H9 (cell line): ENCODE measurements around the gene DISC1. TPM values are rescaled to one million over a fixed set of nuclear protein-coding genes. Genes with fewer than 3 reads are reported as not detected.

Source experiments
- DNase-seq: peaks from one replicate; pipeline ENCODE4 v3.0.0-alpha.2; 2017
- H2AFZ ChIP-seq: one replicate; pipeline ENCODE4 v1.6.1; 2013; ENCODE audit warnings: mild to moderate bottlenecking, low read length, control low read depth, moderate library complexity
- H2AK5ac ChIP-seq: 2 replicates; pipeline ENCODE4 v1.6.1; 2013; ENCODE audit warnings: low read length, control low read depth, mixed read lengths; ENCODE audit not compliant: insufficient read length
- H2BK120ac ChIP-seq: one replicate; pipeline ENCODE4 v1.6.1; 2013; ENCODE audit warnings: low read depth, mild to moderate bottlenecking, low read length, control low read depth, inconsistent platforms; ENCODE audit not compliant: poor library complexity, severe bottlenecking
- H2BK12ac ChIP-seq: 2 replicates; pipeline ENCODE4 v1.6.1; 2013; ENCODE audit warnings: low read length, control low read depth, mixed read lengths, low read depth; ENCODE audit not compliant: insufficient read length
- H2BK15ac ChIP-seq: 2 replicates; pipeline ENCODE4 v1.6.1; 2013; ENCODE audit warnings: low read depth, low read length, control low read depth
- H2BK20ac ChIP-seq: one replicate; pipeline ENCODE4 v1.6.1; 2013; ENCODE audit warnings: low read depth, mild to moderate bottlenecking, low read length, control low read depth, inconsistent platforms; ENCODE audit not compliant: poor library complexity, severe bottlenecking
- H2BK5ac ChIP-seq: 2 replicates; pipeline ENCODE4 v1.6.1; 2013; ENCODE audit warnings: low read length, control low read depth, mixed read lengths; ENCODE audit not compliant: insufficient read length
- H3K14ac ChIP-seq: 2 replicates; pipeline ENCODE4 v1.6.1; 2013; ENCODE audit warnings: low read length, control low read depth; ENCODE audit not compliant: insufficient read depth
- H3K18ac ChIP-seq: 2 replicates; pipeline ENCODE4 v1.6.1; 2013; ENCODE audit warnings: low read depth, mild to moderate bottlenecking, mixed read lengths, low read length, control low read depth; ENCODE audit not compliant: insufficient read length
- H3K23ac ChIP-seq: 2 replicates; pipeline ENCODE4 v1.6.1; 2013; ENCODE audit warnings: low read length, control low read depth, mixed read lengths, low read depth; ENCODE audit not compliant: insufficient read length
- H3K23me2 ChIP-seq: 2 replicates; pipeline ENCODE4 v1.6.1; 2013; ENCODE audit warnings: low read depth, mild to moderate bottlenecking, mixed read lengths, low read length, control low read depth; ENCODE audit not compliant: insufficient read length, poor library complexity, severe bottlenecking
- H3K27ac ChIP-seq: 2 replicates; pipeline ENCODE4 v1.5.1; 2013; ENCODE audit warnings: low read length, control low read depth, mixed read lengths, low read depth; ENCODE audit not compliant: insufficient read length
- H3K27me3 ChIP-seq: 2 replicates; pipeline ENCODE4 v1.6.1; 2013; ENCODE audit warnings: low read length, control low read depth, inconsistent platforms; ENCODE audit not compliant: insufficient read depth
- H3K4ac ChIP-seq: 2 replicates; pipeline ENCODE4 v1.6.1; 2013; ENCODE audit warnings: low read depth, mild to moderate bottlenecking, control low read depth, inconsistent platforms, low read length, moderate library complexity
- H3K4me1 ChIP-seq: 2 replicates; pipeline ENCODE4 v1.6.1; 2013; ENCODE audit warnings: low read length, control low read depth, inconsistent platforms; ENCODE audit not compliant: insufficient read depth
- H3K4me2 ChIP-seq: 2 replicates; pipeline ENCODE4 v1.6.1; 2013; ENCODE audit warnings: low read length, control low read depth, mixed read lengths; ENCODE audit not compliant: insufficient read length, insufficient read depth
- H3K56ac ChIP-seq: 2 replicates; pipeline ENCODE4 v1.6.1; 2013; ENCODE audit warnings: low read depth, mild to moderate bottlenecking, mixed read lengths, low read length, control low read depth; ENCODE audit not compliant: insufficient read length
- H3K79me1 ChIP-seq: 2 replicates; pipeline ENCODE4 v1.6.1; 2013; ENCODE audit warnings: low read depth, mild to moderate bottlenecking, moderate library complexity, low read length, control low read depth, inconsistent platforms; ENCODE audit not compliant: insufficient read depth, poor library complexity, severe bottlenecking
- H3K79me2 ChIP-seq: 2 replicates; pipeline ENCODE4 v1.6.1; 2013; ENCODE audit warnings: low read length, control low read depth, inconsistent platforms; ENCODE audit not compliant: insufficient read depth
- H3K9ac ChIP-seq: 2 replicates; pipeline ENCODE4 v1.6.1; 2013; ENCODE audit warnings: low read length, control low read depth, mixed read lengths; ENCODE audit not compliant: insufficient read length; ENCODE audit errors: extremely low read depth
- H3K9me3 ChIP-seq: one replicate; pipeline ENCODE4 v1.6.1; 2013; ENCODE audit warnings: low read depth, low read length, inconsistent platforms; ENCODE audit not compliant: control insufficient read depth
- H3T11ph ChIP-seq: one replicate; pipeline ENCODE4 v1.6.1; 2013; ENCODE audit warnings: mild to moderate bottlenecking, low read length, control low read depth, inconsistent platforms
- H4K20me1 ChIP-seq: one replicate; pipeline ENCODE4 v1.6.1; 2013; ENCODE audit not compliant: control insufficient read depth, insufficient read length, insufficient read depth
- H4K5ac ChIP-seq: 2 replicates; pipeline ENCODE4 v1.6.1; 2013; ENCODE audit warnings: low read depth, mild to moderate bottlenecking, mixed read lengths, low read length, control low read depth; ENCODE audit not compliant: insufficient read length
- H4K8ac ChIP-seq: replicated peaks from 2 replicates; pipeline ENCODE4 v1.6.1; 2013; ENCODE audit warnings: low read length, control low read depth, mixed read lengths, low read depth; ENCODE audit not compliant: insufficient read length
- H4K91ac ChIP-seq: 2 replicates; pipeline ENCODE4 v1.6.1; 2013; ENCODE audit warnings: low read depth, mild to moderate bottlenecking, moderate library complexity, mixed read lengths, low read length, control low read depth; ENCODE audit not compliant: insufficient read length
- H3K27ac Mint-ChIP-seq, 3 experiments: 2 replicates in 2 of 3; 3 replicates in 1 of 3; pipeline ENCODE4 v1.8.0; 2020 to 2021; ENCODE audit warnings: mixed read lengths in 3 of 3, mild to moderate bottlenecking in 1 of 3, moderate library complexity in 1 of 3
- H3K27me3 Mint-ChIP-seq: 2 replicates; pipeline ENCODE4 v1.8.0; 2021; ENCODE audit warnings: low read depth, mild to moderate bottlenecking, moderate library complexity, mixed read lengths
- H3K36me3 Mint-ChIP-seq, 3 experiments: 2 replicates in 2 of 3; 3 replicates in 1 of 3; pipeline ENCODE4 v1.8.0; 2020 to 2021; ENCODE audit warnings: low read depth in 3 of 3, mixed read lengths in 3 of 3; ENCODE audit not compliant: insufficient read depth in 1 of 3
- H3K4me1 Mint-ChIP-seq, 2 experiments: 2 replicates each; pipeline ENCODE4 v1.8.0; 2020; ENCODE audit warnings: mixed read lengths in 2 of 2
- H3K4me3 Mint-ChIP-seq, 2 experiments: 2 replicates in 1 of 2; 3 replicates in 1 of 2; pipeline ENCODE4 v1.8.0; 2020 to 2021; ENCODE audit warnings: mild to moderate bottlenecking in 2 of 2, mixed read lengths in 2 of 2, moderate library complexity in 1 of 2
- H3K9me3 Mint-ChIP-seq, 2 experiments: 2 replicates in 1 of 2; 3 replicates in 1 of 2; pipeline ENCODE4 v1.8.0; 2020; ENCODE audit warnings: mild to moderate bottlenecking in 2 of 2, mixed read lengths in 2 of 2, moderate library complexity in 1 of 2
- WGBS: extraction: QIAGEN DNeasy Blood & Tissue Kit; methylation state at CpG from one replicate; pipeline ENCODE4 v1.1.7; 2013; ENCODE audit warnings: missing lambda C conversion rate, low lambda C conversion rate, mixed read lengths; ENCODE audit not compliant: insufficient read length; ENCODE audit errors: extremely low coverage; 5-methylcytosine and 5-hydroxymethylcytosine counted together
- total RNA-seq: library from RNA; stranded (reverse); gene quantifications from 2 replicates; pipeline ENCODE4 v1.2.1, GENCODE V29; 2021
- TF ChIP-seq, protein P1 (sequence below): fragments of 200-600 bp; sonication (generic); conservative IDR thresholded peaks from 3 replicates; pipeline ENCODE4 v1.8.0; 2021; ENCODE audit warnings: antibody characterized with exemption, mild to moderate bottlenecking

The DISC1 gene
- total RNA-seq, 1 experiment from 2014 or later: 2.5 TPM

GRCh38 chr1:231919886-231920285 is 293.3 kb downstream of the DISC1 start:
- Mint-ChIP-seq H3K36me3 (no peaks in the 10 kb centered on the region), H3K9me3 (no peaks in the 10 kb centered on the region), H3K27ac (peak overlapping the region in 1 of 3 experiments; percentile 56; a peak in 1 of 7 replicates), H3K4me3 (no peak overlapping the region), H3K27me3 (peaks cover 2% of the 10 kb centered on the region), H3K4me1 (peaks cover 11 to 15% of the 10 kb centered on the region in 2 experiments)
- no CpG with 5 or more reads among the region's 7 CpGs for WGBS
- no peak for DNase-seq
- Histone ChIP-seq H2AK5ac (no peak overlapping the region), H2BK12ac (no peak overlapping the region), H3K79me2 (no peaks in the 10 kb centered on the region), H3K18ac (no peak overlapping the region), H3K79me1 (no peaks in the 10 kb centered on the region), H3K4me1 (no peaks in the 10 kb centered on the region), H2BK5ac (no peak overlapping the region), H3K23ac (no peak overlapping the region), H3K9ac (no peak overlapping the region), H4K5ac (no peak overlapping the region), H3K27ac (no peak overlapping the region), H4K8ac (no peak overlapping the region), H2BK15ac (no peak overlapping the region), H3K4ac (no peak overlapping the region), H4K91ac (no peak overlapping the region), H3K14ac (no peak overlapping the region), H3K9me3 (no peaks in the 10 kb centered on the region), H3K27me3 (no peaks in the 10 kb centered on the region), H3K4me2 (no peak overlapping the region), H2BK20ac (no peak overlapping the region), H3K56ac (no peak overlapping the region), H4K20me1 (no peaks in the 10 kb centered on the region), H3K23me2 (no peaks in the 10 kb centered on the region), H2BK120ac (no peak overlapping the region), H3T11ph (no peak overlapping the region), H2AFZ (no peak overlapping the region)
- TF ChIP-seq, protein P1, sequence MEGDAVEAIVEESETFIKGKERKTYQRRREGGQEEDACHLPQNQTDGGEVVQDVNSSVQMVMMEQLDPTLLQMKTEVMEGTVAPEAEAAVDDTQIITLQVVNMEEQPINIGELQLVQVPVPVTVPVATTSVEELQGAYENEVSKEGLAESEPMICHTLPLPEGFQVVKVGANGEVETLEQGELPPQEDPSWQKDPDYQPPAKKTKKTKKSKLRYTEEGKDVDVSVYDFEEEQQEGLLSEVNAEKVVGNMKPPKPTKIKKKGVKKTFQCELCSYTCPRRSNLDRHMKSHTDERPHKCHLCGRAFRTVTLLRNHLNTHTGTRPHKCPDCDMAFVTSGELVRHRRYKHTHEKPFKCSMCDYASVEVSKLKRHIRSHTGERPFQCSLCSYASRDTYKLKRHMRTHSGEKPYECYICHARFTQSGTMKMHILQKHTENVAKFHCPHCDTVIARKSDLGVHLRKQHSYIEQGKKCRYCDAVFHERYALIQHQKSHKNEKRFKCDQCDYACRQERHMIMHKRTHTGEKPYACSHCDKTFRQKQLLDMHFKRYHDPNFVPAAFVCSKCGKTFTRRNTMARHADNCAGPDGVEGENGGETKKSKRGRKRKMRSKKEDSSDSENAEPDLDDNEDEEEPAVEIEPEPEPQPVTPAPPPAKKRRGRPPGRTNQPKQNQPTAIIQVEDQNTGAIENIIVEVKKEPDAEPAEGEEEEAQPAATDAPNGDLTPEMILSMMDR: no peak
